GM12873 (cell line): ENCODE measurements around the gene ARG2.

Source experiments
- CTCF ChIP-seq: IDR thresholded peaks from 2 replicates; pipeline ENCODE4 v1.5.1; 2012; ENCODE audit warnings: low read depth, mild to moderate bottlenecking, moderate library complexity, low read length, control low read depth; ENCODE audit not compliant: insufficient read depth; ENCODE audit errors: missing control alignments

ARG2 gene

GRCh38 chr14:67697006-67697405 is 77.3 kb downstream of the ARG2 start:
- no peak for TF ChIP-seq CTCF

- no peak for TF ChIP-seq CTCF
Measured at GRCh38 chr14:67698179-67698578, 78.5 kb downstream of the ARG2 start.
